ENCODE data around the gene COL18A1. TPM values are rescaled to one million over a fixed set of nuclear protein-coding genes. Genes with fewer than 3 reads are reported as not detected.

Gene COL18A1
- total RNA-seq, 4 donors from 2014 or later: 97.7 to 173 (median 110) TPM

DNA sequence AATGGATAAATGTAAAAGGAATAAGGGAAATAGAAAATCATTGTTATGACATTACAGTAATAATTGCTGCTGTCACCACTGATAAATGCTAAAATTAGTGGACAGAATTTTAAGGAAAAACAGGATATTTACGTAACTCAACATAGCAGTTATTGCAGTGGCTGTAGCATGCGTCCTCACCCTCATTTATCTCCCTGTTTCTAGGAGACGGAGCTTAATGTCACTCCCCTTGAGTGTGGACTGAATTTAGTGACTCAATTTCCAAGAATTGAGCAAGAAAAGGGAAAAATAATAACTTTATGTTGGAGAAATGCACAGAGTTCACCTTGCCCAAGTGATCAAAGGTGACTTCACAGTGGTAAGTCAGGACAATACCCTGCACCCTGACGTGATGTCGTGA is 33.3 kb upstream of the COL18A1 start:
- DNase-seq (ENCODE audit: extremely low spot score): no peak
- Histone ChIP-seq H3K9me3 (no peaks in the 10 kb centered on the region), H3K27me3 (no peaks in the 10 kb centered on the region), H3K36me3 (no peaks in the 10 kb centered on the region), H3K27ac (replicated peaks in 1 of 4) (no peak overlapping the region), H3K4me1 (peaks cover 8 to 14% (median 11%) of the 10 kb centered on the region in 4 donors), H3K4me3 (no peak overlapping the region)
- TF ChIP-seq POLR2A (IDR thresholded peaks at IDR 0.05; ENCODE audit: low read depth) (no peak), EP300 (IDR thresholded peaks at IDR 0.05) (no peak), CTCF (IDR thresholded peaks at IDR 0.05) (no peak), POLR2AphosphoS5 (IDR thresholded peaks at IDR 0.05) (no peak)
- intact Hi-C loops (cut with DNase I): no loop called here
- 94% methylated on average over 5 of the region's 5 CpGs for WGBS

- Histone ChIP-seq H3K27me3 (no peaks in the 10 kb centered on the region), H3K27ac (replicated peaks in 1 of 4) (no peak overlapping the region), H3K4me3 (no peak overlapping the region), H3K4me1 (peaks cover 0 to 3% (median under 1%) of the 10 kb centered on the region in 4 donors), H3K36me3 (no peaks in the 10 kb centered on the region), H3K9me3 (no peaks in the 10 kb centered on the region)
- TF ChIP-seq CTCF (IDR thresholded peaks at IDR 0.05) (no peak), EP300 (IDR thresholded peaks at IDR 0.05) (no peak), POLR2AphosphoS5 (IDR thresholded peaks at IDR 0.05) (no peak), POLR2A (IDR thresholded peaks at IDR 0.05; ENCODE audit: low read depth) (no peak)
- 71% methylated on average over 7 of the region's 7 CpGs for WGBS
- intact Hi-C loops (cut with DNase I): no loop called here
- DNase-seq (ENCODE audit: extremely low spot score): no peak
These were observed 32.1 kb upstream of the COL18A1 start for GRCh38 chr21:45372732-45373355.

- DNase-seq (ENCODE audit: extremely low spot score): no peak
- Histone ChIP-seq H3K4me1 (peaks cover 0 to 3% (median 0%) of the 10 kb centered on the region in 4 donors), H3K9me3 (no peaks in the 10 kb centered on the region), H3K4me3 (no peak overlapping the region), H3K27ac (replicated peaks in 1 of 4) (no peak overlapping the region), H3K36me3 (no peaks in the 10 kb centered on the region), H3K27me3 (no peaks in the 10 kb centered on the region)
- intact Hi-C loops (cut with DNase I): no loop called here
- TF ChIP-seq CTCF (IDR thresholded peaks at IDR 0.05): no peak
- no peak for TF ChIP-seq EP300 (IDR thresholded peaks at IDR 0.05)
- TF ChIP-seq POLR2AphosphoS5 (IDR thresholded peaks at IDR 0.05): no peak
- TF ChIP-seq POLR2A (IDR thresholded peaks at IDR 0.05; ENCODE audit: low read depth): no peak
- WGBS: 88% methylated on average over 8 of the region's 15 CpGs
These were observed 30.8 kb upstream of the COL18A1 start for GRCh38 chr21:45373991-45374816.

DNA sequence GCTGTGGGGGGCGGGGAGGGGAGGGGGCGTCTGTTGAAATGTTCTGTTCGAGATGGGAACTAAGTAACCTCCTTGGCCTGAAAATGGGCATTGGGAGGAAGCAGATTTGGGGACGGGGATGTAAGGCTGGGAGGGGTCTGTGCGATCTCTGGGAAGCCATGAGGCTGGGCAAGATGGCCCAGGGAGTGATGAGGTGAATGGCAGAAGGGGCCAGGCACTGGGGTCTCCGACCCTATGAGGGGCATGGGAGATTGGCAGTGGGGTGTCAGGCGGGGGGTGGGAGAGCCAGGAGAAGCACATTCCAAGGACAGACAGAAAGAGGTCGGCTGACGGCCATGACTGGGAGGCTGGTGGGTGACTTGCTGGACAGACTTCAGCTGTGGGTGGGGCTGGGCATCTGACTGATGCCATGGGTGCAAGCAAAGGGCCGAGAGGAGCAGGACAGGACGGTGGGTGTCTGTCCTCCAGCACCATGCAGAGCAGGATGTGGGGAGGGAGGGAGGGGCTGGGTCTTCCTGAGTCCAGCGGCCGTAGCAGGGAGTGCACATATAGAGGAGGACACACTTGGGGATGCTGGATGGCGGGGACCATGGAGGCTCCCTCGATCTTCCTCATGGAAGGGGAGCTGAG is 30.0 kb upstream of the COL18A1 start:
- intact Hi-C loops (cut with DNase I): no loop called here
- no peaks in the 10 kb centered on the region for H3K36me3 ChIP-seq
- H3K27me3 ChIP-seq: no peaks in the 10 kb centered on the region
- no peak overlapping the region for H3K4me3 ChIP-seq
- WGBS: 83% methylated on average over 15 of the region's 15 CpGs
- peaks cover 0 to 3% (median 0%) of the 10 kb centered on the region in 4 donors for H3K4me1 ChIP-seq
- no peaks in the 10 kb centered on the region for H3K9me3 ChIP-seq
- no peak overlapping the region for H3K27ac ChIP-seq (replicated peaks in 1 of 4)
- DNase-seq (ENCODE audit: extremely low spot score): no peak
- no peak for TF ChIP-seq EP300 (IDR thresholded peaks at IDR 0.05)
- no peak for TF ChIP-seq POLR2AphosphoS5 (IDR thresholded peaks at IDR 0.05)
- no peak for TF ChIP-seq POLR2A (IDR thresholded peaks at IDR 0.05; ENCODE audit: low read depth)
- no peak for TF ChIP-seq CTCF (IDR thresholded peaks at IDR 0.05)
